Kasumi-1 (cell line): ENCODE data around the gene DMRT3.

Experiments used
- DNase-seq, 2 experiments: peaks; one replicate each; lab custom pipeline; 2025; lab: John Stamatoyannopoulos, UW

Gene DMRT3

DNA sequence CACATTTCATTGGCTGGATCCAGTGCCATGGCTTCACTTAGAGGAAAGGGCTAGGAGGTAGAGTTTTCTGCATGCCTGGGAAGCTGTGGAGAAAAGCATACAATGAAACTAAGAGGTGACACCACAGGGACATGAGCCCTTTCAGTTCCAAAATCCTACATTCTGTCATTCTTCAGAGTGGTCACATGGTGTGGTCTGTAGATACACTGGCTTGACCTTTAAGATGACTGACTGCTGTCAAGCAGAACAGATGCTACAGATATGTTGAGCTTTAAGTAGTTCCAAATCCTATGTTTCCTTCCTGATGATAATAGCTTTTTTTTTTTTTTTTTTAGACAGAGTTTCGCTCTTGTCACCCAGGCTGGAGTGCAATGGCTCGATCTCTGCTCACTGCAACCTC lies 26.2 kb downstream of the DMRT3 start:
- DNase-seq: no peak

DNA sequence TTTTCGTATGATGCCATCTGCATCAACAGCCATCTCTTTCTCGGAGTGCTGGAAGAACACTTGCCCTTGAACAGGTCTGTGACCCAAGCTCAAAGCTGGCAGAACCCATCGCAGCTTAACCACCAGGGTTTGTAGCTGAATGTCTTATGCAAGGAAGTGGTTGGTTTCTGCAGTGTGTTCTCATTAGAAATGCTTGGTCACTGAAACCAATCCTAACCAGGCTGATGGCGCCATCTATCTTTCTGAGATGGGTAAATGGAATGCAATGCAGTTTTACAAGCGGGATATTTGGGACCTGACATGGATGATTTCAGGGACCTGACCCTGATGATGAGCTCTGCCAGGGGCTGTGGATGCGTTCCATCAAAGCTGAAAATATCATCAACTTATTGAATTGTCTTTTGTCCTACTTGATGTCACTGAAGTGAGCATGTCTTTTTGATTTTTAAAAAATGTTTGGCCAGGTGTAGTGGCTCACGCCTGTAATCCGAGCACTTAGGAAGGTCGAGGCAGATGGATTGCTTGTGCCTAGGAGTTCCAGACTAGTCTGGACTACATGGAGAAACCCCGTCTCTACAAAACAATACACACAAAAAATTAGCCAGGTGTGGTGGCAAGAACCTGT lies 28.7 kb downstream of the DMRT3 start:
- DNase-seq: peak; percentile 45 to 70

DNA sequence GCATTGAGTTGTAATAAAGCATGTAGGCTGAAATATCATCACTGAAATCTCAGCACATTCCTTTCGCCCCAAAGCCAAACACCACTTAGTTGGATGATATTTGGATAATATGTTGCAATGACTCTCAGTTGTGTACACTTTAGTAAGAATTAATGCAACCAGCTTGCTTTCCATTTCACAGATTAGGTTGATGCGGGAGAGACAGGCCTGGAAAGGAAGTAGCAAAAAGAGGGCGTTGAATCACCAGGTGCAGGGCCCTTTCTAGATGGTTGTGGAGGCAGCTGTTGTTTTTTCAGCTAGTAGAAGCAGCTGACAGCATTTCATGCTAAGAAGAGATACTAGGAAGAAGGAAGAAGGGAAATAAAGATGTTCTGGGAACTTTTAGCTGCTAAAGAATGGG lies 30.9 kb downstream of the DMRT3 start:
- DNase-seq: no peak

DNA sequence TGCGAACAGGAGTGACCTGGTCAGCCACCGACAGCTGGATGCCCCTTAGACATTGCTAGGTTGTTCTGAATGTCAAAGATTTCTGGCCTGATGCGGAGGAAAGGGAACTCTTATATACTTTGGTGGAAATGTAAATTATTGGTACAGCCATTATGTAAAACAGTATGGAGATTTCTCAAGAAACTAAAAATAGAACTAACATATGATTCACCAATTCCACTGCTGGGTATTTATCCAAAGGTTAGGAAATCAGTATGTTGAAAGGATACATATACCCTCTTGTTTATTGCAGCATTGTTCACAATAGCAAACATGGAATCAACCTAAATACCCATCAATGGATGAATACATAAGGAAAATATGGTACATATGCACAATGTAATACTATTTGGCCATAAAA lies 31.8 kb downstream of the DMRT3 start:
- DNase-seq: no peak

DNA sequence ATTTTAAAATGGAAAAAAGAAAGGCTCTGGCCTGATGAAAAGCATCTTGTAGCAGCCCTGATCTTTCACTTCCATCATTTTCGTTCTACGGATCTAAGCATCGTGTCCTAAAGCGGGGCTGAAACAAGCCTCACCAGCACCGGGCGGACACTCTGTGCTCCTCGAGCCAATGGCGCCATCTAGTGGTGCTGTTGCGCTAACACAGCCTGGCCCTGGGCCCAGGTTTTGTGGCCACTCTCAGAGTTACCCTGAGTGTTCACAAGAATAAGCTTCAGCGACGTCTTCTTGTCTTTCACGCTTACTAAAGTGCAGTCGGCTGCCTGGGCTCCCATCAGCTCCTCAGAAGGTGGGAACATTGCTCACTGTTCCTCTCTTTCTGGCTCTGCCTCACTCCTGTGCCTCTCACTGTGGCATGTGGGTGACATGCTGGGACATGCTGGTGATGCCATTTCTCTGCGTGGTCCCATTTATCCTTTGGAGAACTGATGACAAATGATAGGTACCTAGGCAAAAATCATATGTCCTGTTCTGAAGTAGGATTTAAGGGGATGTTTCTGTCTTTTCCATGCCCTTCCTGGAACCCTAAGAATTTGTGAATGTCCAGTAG lies 32.7 kb downstream of the DMRT3 start:
- peak; percentile 39 to 49 for DNase-seq

DNA sequence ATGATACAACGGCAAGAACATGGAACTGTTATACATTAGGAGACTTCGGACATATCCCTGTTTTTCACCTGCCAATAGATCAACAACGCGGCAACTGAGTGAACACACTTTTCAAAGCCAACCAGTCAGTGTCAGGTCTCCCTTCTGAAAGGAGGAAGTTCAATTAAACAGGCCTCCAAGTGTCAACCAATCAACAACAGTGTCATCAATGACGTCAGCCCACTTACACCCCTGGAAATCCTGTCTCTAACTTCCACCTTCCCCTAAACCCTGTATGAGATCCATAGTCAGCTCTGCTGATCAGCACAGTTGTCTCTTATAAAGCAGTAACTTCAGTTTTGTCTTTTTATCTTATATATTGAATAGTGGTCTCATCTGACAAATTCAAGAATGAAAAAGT lies 36.6 kb downstream of the DMRT3 start:
- DNase-seq: no peak

DNA sequence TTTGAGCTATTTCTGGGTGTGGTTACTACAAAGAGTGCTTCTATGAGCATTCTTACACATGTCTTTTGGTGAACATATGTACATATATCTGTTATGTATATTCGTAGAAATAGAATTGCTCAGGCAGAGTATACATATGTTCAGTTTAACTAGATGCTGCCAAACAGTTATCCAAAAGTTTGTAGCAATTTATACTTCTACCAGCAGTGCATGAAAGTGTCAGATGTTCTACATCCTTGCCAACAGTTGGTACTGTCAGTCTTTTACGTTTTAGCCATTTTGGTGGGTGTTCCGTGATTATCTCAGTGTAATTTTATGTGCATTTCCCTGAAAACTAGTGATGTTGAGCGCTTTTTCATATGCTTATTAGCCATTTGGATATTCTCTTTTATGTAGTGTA lies 37.8 kb downstream of the DMRT3 start:
- DNase-seq: no peak

DNA sequence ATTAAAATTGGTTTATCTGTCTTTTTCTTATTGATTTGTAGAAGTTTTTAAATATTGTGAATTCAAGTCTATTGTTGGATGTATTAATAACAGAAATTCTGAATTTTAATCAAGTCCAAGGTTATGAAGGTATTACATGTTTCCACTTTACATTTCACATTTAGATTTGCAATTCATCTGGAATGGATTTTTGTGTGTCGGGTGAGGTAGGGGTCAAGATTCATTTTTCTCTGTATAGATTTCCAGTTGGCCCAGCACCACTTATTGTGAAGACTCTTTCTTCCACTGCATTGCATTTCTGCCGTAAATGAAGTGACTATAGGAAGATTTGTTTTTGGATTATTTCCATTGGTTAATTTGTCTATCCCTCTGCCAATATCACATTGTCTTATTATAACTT lies 38.2 kb downstream of the DMRT3 start:
- DNase-seq: no peak

DNA sequence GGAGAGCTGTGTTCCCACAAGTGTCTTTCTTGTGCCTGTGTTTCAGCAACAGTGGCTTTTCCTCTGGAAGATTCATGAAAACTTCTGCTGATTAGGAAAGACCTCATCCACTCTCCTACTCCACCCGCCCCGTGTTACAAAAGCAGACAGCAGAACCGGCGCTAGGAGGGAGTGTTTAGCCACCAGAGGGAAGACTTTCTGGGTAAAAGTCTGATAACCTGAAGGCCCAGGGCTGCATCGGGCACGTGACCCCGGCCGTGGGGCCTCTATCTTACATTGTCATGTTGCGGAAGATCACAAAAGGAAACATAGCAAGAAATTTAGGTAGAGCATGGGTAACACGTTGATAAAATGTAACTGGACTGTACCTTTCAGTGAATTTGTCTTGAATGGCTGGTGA lies 41.7 kb downstream of the DMRT3 start:
- DNase-seq: peak; percentile 44 to 49

DNA sequence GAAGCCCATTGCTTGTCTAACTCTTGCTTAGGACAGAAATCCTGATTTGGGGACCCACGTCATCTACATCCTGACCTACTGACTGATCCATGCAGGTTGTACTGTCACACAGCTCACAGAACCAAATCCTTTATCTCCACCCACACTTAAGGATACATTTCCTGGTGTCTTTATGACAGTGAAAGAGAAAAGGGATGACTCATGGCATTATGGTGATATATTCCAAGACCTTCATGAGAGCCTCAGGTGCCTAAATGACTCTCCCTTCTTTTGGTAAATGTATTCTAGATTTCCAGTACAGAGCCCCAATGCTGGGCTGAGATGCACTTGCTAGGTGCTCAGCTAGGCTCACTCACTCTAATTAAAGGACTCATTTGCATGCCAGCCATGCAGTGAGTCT lies 47.7 kb downstream of the DMRT3 start:
- no peak for DNase-seq

DNA sequence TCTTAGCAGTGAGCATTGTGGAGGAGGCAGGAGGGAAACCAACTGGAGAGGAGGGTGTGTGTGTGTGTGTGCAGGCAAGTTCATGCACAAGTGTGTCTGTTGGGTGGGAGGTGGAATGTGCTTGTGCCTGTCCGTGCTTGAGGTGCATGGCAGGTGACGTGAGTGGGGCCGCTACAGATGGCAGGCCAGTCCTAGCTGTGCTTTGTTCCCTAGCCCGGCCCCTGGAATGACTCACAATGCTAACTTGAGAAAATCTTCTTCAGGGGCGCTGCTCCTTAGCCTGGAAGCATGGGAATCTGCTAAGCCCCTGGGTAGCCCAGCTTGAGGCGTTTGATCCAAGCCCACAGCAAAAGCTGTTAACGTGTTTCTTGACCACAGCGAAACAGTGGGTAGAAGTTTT lies 48.7 kb downstream of the DMRT3 start:
- no peak for DNase-seq

DNA sequence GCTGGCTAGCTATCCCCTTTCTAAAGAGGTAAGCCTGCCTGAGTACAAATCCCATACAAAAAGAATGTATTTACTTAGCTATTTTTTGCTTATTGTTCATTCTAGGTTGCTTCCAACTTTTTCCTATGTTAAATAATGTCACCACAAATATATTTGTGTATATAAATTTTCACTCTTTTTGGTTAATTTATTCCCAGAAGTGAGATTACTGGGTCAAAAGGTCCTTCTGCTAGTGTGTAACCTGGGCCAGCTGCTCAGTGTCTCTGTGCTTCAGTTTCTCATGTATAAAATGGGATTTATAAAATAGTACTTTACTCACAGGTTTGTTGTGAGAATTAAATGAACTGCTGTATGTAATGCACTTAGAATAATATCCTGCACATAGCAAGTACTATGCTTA lies 49.8 kb downstream of the DMRT3 start:
- DNase-seq: no peak

DNA sequence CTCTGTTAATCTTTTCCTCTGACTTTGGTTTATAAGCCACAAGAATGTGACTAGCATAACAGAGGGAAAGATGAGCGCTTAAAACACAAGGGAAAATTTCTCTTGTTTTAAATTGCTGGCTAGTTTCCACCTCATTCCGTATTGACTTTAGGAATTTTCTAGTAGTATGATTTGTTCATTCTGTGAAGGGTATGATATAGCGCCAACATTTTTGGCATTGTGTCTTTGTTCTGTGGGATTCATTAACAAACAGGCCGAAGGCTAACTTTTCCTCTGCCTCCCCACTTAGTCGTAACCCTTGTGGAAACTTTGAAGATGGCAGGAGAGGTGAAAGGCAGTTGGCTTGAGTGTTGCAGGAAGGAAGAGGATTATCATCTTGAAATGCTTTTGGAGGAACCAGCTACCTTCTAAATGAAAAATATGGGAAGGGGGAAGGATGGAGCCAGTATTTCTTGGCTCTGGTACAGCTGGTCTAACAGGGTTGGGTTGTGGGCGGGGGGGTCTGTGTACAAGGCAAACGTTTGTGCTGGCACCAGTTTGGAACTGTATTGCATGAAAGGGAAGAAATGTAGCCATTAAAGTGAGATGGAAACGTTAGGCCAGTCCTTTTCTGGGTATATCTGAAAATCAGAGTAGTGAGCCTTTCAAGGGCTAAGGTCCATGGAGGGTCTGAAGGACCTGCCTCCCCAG lies 52.2 kb downstream of the DMRT3 start:
- DNase-seq: no peak

DNA sequence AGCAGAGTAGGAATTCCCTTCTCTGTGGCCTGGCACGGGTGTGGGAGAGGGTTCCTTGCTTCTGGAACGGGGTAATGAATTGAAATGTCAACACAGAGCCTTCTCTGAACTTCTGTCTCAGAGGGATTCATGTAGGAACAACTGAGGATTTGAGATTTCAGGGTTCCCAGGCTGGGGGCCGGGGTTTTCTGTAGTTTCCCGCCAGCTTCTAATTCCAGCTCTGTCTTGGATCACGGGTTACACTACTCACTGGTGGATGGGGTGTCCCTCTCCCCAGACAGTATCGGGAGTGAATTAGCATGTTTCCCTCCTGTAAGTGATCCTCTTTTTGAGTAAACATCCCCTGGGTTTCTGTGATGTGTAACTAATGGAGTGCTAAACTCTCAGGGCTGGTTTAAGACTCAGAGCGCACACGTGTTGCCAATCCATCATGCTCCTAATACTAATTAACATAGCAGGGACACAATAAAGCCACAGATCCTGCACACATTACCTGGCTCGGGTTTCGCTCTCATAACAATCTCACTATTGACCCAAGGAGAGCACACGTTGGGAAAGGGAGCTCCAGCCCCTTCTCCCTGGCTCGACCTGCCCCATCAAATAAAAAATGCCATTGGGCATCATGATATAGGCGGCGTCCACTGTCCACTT lies 55.6 kb downstream of the DMRT3 start:
- no peak for DNase-seq

DNA sequence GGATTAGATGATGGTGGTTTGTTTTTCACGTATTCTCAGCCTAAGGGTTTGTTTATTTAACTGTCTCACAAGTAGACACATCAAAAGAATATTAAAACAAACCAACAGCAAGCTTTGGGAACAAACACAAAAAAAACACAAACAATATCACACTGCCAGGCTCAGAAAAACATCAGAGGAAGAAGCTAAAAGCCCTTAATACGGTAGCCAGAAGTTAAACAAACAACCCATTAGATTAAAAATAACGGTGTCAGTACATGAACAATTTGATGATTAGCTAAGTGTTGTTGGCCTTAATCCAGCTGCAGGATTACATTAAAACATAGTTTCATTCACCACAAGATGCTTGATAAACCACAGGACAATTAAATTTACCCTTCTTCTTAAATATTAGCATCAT lies 57.8 kb downstream of the DMRT3 start:
- DNase-seq: no peak

DNA sequence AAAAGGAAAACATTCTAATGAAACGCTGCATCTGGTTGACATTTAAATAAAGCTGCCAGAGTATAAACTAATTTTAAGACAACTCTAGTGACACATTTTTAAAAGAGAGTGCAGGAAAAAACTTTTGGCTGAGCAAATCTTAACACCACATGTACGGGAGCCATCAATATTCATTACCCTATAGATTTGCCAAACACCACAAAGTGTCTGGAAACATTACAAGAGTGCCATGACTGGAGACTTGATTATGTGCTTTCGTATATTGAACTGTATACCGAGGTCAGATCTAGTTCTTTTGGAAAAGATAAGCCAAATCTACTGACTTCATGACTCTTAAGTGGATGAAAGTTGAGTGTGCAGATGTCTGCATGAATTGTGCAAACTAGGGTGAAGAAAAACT lies 63.1 kb downstream of the DMRT3 start:
- DNase-seq: no peak
